Effector memory CD4-positive, alpha-beta T cell (primary cell): ENCODE measurements around the gene MSRB2.

ENCODE experiments used
- DNase-seq, 3 donors: peaks; one replicate each; pipeline ENCODE4 v3.0.0-alpha.2; 2020
- H3K27ac ChIP-seq: 2 replicates; pipeline ENCODE4 v1.7.0; 2013; ENCODE audit warnings: mild to moderate bottlenecking, low read length, moderate library complexity; ENCODE audit not compliant: insufficient read depth, poor library complexity, severe bottlenecking
- H3K27me3 ChIP-seq: replicated peaks from 2 replicates; pipeline ENCODE4 v1.7.0; 2013; ENCODE audit warnings: mild to moderate bottlenecking, low read length; ENCODE audit not compliant: insufficient read depth, control insufficient read depth, poor library complexity, severe bottlenecking
- H3K36me3 ChIP-seq: 2 replicates; pipeline ENCODE4 v1.7.0; 2013; ENCODE audit warnings: mild to moderate bottlenecking, low read length, moderate library complexity; ENCODE audit not compliant: control insufficient read depth, insufficient read depth
- H3K4me1 ChIP-seq: 2 replicates; pipeline ENCODE4 v1.7.0; 2013; ENCODE audit warnings: low read length, mild to moderate bottlenecking; ENCODE audit not compliant: control insufficient read depth, insufficient read depth, poor library complexity, severe bottlenecking
- H3K4me3 ChIP-seq: 2 replicates; pipeline ENCODE4 v1.7.0; 2013; ENCODE audit warnings: low read length, low read depth, mild to moderate bottlenecking; ENCODE audit not compliant: insufficient read depth, poor library complexity, severe bottlenecking
- H3K9me3 ChIP-seq: 2 replicates; pipeline ENCODE4 v1.7.0; 2013; ENCODE audit warnings: mild to moderate bottlenecking, low read length, moderate library complexity; ENCODE audit not compliant: control insufficient read depth

Gene MSRB2

DNA sequence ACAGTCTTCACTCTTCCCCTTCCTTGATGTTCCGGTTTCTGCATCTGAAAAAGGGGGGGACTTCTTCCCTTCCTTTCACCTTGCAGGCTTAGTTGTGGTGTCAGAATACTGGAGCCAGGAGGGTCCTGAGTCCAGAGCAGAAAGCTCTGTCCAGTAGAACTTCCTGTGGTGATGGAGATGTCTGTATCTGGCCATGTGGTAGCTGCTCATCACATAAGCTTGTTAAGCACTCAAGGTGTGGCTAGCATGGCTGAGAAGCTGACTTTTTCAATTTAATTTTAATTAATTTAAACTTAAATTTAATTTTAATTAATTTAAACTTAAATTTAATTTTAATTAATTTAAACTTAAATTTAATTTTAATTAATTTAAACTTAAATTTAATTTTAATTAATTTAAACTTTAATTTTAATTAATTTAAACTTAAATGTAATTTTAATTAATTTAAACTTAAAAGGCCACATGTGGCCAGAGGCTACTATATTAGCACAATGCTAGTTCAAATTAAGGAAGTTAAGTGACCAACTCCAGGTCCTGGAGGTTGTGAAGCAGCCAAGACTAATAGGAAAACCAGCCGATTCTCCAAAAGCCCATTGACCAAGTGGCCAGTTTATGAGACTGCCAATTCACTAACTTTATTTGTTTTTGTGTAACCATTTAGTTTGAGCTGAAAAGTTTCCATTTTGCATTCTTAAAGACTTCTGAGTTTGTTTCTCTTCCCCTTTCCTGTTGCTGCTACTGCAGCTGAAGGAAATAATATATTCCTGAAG lies 16.3 kb downstream of the MSRB2 start:
- Histone ChIP-seq H3K4me1 (no peaks in the 10 kb centered on the region), H3K27me3 (no peaks in the 10 kb centered on the region), H3K36me3 (peaks cover 7% of the 10 kb centered on the region), H3K4me3 (no peak overlapping the region), H3K9me3 (no peaks in the 10 kb centered on the region), H3K27ac (no peak overlapping the region)
- no peak for DNase-seq

DNA sequence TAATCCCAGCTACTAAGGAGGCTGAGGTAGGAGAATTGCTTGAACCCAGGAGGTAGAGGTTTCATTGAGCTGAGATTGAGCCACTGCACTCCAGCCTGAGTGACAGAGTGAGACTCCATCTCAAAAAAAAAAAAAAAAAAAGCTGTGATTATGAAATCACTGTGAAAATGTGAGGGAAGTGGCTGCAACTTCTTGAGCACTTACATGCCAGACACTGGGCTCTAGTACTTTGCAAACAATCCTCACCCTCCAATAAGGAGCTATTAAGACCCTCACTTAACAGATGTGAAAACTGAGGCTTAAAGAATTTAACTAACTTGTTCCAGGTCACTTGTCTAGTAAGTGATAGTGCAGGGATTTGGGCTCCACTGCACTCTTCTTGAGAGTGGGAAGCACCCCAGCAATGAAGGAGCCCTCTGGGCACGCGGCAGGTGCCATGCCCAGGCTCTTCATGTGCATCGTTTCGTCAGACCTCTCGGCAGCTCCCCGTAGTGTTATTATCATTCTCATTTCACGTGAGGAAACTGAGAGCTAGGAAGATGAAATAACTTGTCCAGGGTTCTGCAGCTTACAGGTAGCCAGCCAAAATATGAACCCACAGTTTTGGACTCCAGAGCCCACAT lies 19.0 kb downstream of the MSRB2 start:
- no peak overlapping the region for H3K4me3 ChIP-seq
- peaks cover 3% of the 10 kb centered on the region for H3K36me3 ChIP-seq
- H3K27ac ChIP-seq, result no peak overlapping the region
- no peaks in the 10 kb centered on the region for H3K27me3 ChIP-seq
- H3K4me1 ChIP-seq, result no peaks in the 10 kb centered on the region
- no peaks in the 10 kb centered on the region for H3K9me3 ChIP-seq
- DNase-seq, result no peak

DNA sequence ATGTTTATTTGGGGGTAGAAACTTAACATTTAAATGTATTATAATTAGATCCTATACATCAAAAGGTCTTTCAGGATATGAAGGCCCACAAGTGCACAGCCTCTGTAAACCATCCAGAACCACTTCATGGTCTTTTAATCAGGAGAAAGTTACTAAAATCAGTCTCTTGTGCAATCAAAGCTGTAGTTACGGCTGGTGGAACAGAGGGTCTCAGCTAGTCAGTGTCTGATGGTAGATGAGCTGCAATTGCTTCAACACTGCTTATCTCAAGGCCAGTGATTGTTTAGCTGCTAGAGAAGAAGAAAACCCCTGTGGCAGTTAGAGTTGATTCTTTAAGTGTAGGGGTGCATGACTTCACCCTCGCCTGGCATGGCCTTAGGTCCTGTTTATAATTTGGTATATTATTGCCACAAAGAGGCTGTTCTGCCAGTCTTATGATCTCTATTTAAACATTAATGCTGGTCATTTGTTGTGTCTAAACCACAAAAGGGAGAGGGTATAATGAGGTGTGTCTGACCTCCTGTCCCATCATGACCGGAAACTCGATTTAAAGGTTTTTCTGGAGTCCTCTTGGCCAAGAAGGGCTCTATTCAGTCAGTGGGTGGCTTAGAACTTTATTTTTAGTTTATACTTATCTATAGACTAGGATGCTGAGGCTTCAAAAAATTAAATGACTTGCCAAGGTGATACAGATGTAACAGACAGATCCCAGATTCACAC lies 21.3 kb downstream of the MSRB2 start:
- Histone ChIP-seq H3K4me1 (no peaks in the 10 kb centered on the region), H3K4me3 (no peak overlapping the region), H3K36me3 (peaks cover 10% of the 10 kb centered on the region), H3K27me3 (no peaks in the 10 kb centered on the region), H3K27ac (no peak overlapping the region), H3K9me3 (no peaks in the 10 kb centered on the region)
- no peak for DNase-seq

DNA sequence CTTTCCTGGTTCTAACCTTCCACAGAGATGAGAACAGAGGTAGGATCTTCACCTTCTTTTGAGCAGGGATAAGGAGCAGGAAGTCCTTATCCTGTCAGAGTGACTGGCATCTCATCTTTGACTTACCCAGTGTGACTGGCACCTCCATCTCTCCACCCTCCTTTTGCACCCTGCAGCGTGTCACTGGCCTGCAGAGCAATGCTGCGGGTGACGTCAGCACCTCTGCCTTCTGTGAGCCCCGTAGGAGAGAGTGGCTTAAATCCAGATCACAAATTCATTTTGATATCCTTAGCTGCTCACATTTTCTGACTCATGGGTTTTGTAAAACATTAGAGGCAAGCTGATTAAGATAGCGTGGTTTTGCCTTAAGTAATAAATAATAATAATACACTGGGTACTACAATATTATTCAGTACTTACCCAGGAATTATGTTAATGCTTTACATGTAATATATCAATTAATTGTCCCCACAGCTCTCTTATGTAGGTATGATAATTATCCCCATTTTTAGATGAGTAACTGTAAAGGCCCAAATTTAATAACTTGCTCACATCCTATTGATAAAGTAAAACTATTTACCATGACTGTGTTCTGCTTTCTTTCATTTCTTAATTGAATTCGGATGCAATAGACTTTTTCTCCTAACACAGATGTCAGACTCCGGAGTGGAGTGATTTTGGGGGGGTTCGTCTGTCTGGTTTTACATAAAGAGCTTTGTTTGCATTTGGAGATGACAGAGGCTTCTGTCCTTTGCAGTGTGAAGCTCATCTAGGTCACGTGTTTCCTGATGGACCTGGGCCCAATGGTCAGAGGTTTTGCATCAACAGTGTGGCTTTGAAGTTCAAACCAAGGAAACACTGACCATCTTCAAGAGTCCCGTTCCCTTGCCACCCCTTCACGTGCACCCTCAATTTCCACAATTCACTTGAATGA lies 24.9 kb downstream of the MSRB2 start:
- Histone ChIP-seq H3K27ac (no peak overlapping the region), H3K4me1 (no peaks in the 10 kb centered on the region), H3K9me3 (no peaks in the 10 kb centered on the region), H3K4me3 (no peak overlapping the region), H3K27me3 (no peaks in the 10 kb centered on the region), H3K36me3 (peaks cover 6% of the 10 kb centered on the region)
- no peak for DNase-seq

DNA sequence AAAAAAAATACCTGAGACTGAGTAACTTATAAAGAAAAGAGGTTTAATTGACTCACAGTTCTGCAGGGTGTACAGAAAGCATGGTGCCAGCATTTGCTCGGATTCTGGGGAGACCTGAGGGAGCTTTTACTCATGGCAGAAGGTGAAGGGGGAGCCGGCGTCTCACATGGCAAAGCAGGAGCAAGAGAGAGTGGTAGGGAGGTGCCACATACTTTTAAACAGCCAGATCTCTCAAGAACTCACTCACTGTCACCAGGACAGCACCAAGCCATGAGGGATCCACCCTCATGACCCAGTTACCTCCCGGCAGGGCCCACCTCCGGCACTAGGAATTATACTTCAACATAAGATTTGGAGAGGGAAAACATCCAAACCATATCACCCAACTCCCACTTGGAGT lies 25.8 kb downstream of the MSRB2 start:
- no peaks in the 10 kb centered on the region for H3K27me3 ChIP-seq
- no peak for DNase-seq
- no peaks in the 10 kb centered on the region for H3K9me3 ChIP-seq
- peaks cover 6% of the 10 kb centered on the region for H3K36me3 ChIP-seq
- no peak overlapping the region for H3K27ac ChIP-seq
- no peak overlapping the region for H3K4me3 ChIP-seq
- H3K4me1 ChIP-seq, result no peaks in the 10 kb centered on the region

DNA sequence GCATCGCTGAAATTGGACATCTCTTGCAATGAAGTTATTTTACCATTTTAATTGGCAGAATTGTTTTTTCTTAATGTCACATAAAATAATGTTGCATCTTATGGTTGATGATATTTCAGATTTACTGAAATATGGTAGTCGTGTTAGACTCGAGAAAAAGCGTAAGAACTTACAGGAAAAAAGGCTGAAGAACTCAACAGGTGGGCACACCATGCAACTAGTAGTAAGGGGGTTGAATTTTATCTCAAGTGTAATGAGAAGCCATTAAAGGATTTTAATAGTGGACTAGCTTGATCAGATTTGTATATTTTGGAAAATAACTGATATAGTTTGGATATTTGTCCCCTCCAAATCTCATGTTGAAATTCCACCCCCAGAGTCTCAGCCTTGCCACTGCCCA lies 41.1 kb downstream of the MSRB2 start:
- no peak for DNase-seq

DNA sequence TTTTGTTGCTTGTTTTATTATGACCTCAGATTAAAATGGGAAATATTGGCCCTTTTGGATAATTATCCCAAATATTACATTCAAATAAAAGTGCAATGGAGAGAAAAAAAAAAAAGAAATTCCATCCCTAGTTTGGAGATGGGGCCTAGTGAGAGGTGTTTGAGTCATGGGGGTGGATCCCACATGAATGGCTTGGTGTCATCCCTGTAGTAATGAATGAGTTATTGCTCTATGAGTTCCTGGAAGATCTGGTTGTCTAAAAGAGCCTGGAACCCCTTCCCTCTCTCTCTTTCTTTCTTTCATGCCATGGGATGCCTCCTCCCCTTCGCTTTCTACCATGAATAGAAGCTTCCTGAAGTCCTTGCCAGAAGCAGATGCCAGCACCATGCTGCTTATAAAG lies 44.3 kb downstream of the MSRB2 start:
- no peaks in the 10 kb centered on the region for H3K4me1 ChIP-seq
- no peak for DNase-seq
- no peaks in the 10 kb centered on the region for H3K27me3 ChIP-seq
- H3K4me3 ChIP-seq, result no peak overlapping the region
- no peak overlapping the region for H3K27ac ChIP-seq
- no peaks in the 10 kb centered on the region for H3K36me3 ChIP-seq
- H3K9me3 ChIP-seq, result no peaks in the 10 kb centered on the region

More for the DNA sequence above, 41.1 kb downstream of the MSRB2 start:
- H3K36me3 ChIP-seq, result no peaks in the 10 kb centered on the region
- H3K9me3 ChIP-seq, result no peaks in the 10 kb centered on the region
- H3K27ac ChIP-seq, result no peak overlapping the region
- H3K4me3 ChIP-seq, result no peak overlapping the region
- no peaks in the 10 kb centered on the region for H3K4me1 ChIP-seq
- no peaks in the 10 kb centered on the region for H3K27me3 ChIP-seq

DNA sequence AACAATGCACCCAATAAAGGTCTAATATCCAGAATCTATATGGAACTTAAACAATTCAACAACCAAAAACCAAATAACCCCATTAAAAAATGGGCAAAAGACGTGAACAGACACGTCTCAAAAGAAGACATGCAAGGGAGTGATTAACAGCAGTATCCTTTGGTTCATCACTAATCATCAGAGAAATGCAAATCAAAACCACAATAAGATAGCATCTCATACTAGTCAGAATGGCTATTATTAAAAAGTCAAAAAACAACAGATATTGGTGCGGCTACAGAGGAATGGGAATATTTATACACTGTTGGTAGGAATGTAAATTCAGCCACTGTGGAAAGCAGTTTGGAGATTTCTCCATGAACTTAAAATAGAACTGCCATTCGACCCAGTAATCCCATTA lies 46.6 kb downstream of the MSRB2 start:
- Histone ChIP-seq H3K27ac (no peak overlapping the region), H3K27me3 (no peaks in the 10 kb centered on the region), H3K4me1 (no peaks in the 10 kb centered on the region), H3K9me3 (no peaks in the 10 kb centered on the region), H3K4me3 (no peak overlapping the region), H3K36me3 (no peaks in the 10 kb centered on the region)
- no peak for DNase-seq

DNA sequence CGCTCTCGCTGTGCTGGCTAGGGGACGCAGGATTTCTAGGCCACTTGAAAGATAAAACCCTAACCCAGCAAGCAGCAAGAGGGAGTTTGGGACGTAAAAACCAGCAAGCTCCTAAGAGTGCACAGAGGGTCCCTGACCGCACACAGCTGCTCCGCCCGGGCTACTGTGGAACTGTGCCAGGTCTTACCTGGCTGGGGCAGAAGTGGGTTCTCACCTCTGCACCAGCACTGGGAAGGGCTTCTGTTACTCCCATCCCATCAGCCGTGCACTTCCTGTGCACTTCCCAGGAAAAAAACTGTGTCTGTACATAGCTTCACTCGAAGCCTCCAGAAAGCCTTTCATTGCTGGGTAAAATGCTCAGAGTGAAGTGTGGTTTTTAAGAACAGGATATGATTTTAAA lies 50.9 kb downstream of the MSRB2 start:
- DNase-seq, result no peak
- no peaks in the 10 kb centered on the region for H3K9me3 ChIP-seq
- H3K27me3 ChIP-seq, result no peaks in the 10 kb centered on the region
- no peaks in the 10 kb centered on the region for H3K36me3 ChIP-seq
- H3K4me3 ChIP-seq, result no peak overlapping the region
- no peaks in the 10 kb centered on the region for H3K4me1 ChIP-seq
- no peak overlapping the region for H3K27ac ChIP-seq
